ENCODE measurements around the gene NT5DC4. TPM values are rescaled to one million over a fixed set of nuclear protein-coding genes. Genes with fewer than 3 reads are reported as not detected.

NT5DC4 gene
- total and polyA plus RNA-seq, 2 of the 8 experiments (the other 6 are each of a cell fraction or from before 2014, with no cell fraction given): not detected

- no peak for TF ChIP-seq NANOG (IDR thresholded peaks at IDR 0.05; ENCODE audit: insufficient read depth, low read depth, low read length, poor library complexity, severe bottlenecking)
Observed at GRCh38 chr2:112779598-112779997, 58.8 kb downstream of the NT5DC4 start (continued).

All from H1 (cell line).